Right atrium auricular region (tissue), 2 donors: ENCODE measurements around the gene ITIH4. TPM values are rescaled to one million over a fixed set of nuclear protein-coding genes. Genes with fewer than 3 reads are reported as not detected.

Experiments used
- DNase-seq: peaks from one replicate; pipeline ENCODE4 v3.0.0-alpha.2; 2019; ENCODE audit warnings: low spot score
- H3K27ac ChIP-seq, 2 donors: fragments of 200-600 bp; sonication (generic); 1 replicate in 1 of 2; 2 replicates in 1 of 2; pipeline ENCODE4 v1.5.1; 2016 to 2019
- H3K27me3 ChIP-seq, 2 donors: fragments of 200-600 bp; sonication (generic); one replicate each; pipeline versions ENCODE4 v1.5.1 to v1.6.0; 2017 to 2019
- H3K36me3 ChIP-seq: fragments of 200-600 bp; sonication (generic); one replicate; pipeline ENCODE4 v1.5.1; 2016
- H3K4me1 ChIP-seq, 2 donors: fragments of 200-600 bp; sonication (generic); one replicate each; pipeline versions ENCODE4 v1.5.1 to v1.6.0; 2017 to 2019
- H3K4me3 ChIP-seq, 2 donors: fragments of 200-600 bp; sonication (generic); 1 replicate in 1 of 2; 2 replicates in 1 of 2; pipeline ENCODE4 v1.5.1; 2017 to 2019; ENCODE audit warnings: mild to moderate bottlenecking in 1 of 2, moderate library complexity in 1 of 2
- H3K9me3 ChIP-seq, 2 donors: fragments of 200-600 bp; sonication (generic); one replicate each; pipeline ENCODE4 v1.5.1; 2019
- total RNA-seq, 2 donors: library from RNA; depleted of rRNA; stranded (reverse); fragments of >200 nt; gene quantifications; one replicate each; pipeline ENCODE4 v1.1.0, GENCODE V29; 2016
- TF ChIP-seq, protein P1 (sequence below), 2 donors: fragments of 200-600 bp; sonication (generic); IDR thresholded peaks; one replicate each; pipeline ENCODE4 v1.5.1; 2019; ENCODE audit warnings: antibody characterized with exemption in 2 of 2

The ITIH4 gene
- total RNA-seq, 2 donors from 2014 or later, result 1.2 TPM; not detected in 1

DNA sequence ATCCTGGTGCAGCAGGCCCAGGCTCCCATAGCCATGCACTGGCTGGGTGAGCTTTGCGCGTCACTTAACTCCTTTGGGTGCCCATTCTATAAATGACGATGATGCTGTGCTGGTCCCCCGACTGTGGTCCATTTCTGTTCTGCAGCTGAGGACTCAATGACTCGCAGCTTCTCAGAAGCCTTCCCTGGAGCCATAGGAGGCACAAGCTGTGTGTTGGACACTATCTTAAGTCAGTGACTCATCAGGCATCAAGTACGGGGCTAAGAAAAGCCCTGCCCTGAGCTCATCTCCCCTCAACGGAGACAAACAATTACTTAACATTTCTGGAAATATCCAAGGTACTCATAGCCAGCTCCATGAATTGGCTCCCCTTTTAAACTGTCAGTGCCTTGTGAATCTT is 18.1 kb upstream of the ITIH4 start:
- Histone ChIP-seq H3K36me3 (peaks cover 40% of the 10 kb centered on the region), H3K27ac (peak overlapping the region in 1 of 2 donors; percentile 25), H3K27me3 (no peaks in the 10 kb centered on the region), H3K9me3 (no peaks in the 10 kb centered on the region), H3K4me1 (peaks cover 0 to 34% of the 10 kb centered on the region in 2 donors), H3K4me3 (no peak overlapping the region)
- TF ChIP-seq, protein P1, sequence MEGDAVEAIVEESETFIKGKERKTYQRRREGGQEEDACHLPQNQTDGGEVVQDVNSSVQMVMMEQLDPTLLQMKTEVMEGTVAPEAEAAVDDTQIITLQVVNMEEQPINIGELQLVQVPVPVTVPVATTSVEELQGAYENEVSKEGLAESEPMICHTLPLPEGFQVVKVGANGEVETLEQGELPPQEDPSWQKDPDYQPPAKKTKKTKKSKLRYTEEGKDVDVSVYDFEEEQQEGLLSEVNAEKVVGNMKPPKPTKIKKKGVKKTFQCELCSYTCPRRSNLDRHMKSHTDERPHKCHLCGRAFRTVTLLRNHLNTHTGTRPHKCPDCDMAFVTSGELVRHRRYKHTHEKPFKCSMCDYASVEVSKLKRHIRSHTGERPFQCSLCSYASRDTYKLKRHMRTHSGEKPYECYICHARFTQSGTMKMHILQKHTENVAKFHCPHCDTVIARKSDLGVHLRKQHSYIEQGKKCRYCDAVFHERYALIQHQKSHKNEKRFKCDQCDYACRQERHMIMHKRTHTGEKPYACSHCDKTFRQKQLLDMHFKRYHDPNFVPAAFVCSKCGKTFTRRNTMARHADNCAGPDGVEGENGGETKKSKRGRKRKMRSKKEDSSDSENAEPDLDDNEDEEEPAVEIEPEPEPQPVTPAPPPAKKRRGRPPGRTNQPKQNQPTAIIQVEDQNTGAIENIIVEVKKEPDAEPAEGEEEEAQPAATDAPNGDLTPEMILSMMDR (IDR thresholded peaks at IDR 0.05), result no peak
- DNase-seq, result no peak

DNA sequence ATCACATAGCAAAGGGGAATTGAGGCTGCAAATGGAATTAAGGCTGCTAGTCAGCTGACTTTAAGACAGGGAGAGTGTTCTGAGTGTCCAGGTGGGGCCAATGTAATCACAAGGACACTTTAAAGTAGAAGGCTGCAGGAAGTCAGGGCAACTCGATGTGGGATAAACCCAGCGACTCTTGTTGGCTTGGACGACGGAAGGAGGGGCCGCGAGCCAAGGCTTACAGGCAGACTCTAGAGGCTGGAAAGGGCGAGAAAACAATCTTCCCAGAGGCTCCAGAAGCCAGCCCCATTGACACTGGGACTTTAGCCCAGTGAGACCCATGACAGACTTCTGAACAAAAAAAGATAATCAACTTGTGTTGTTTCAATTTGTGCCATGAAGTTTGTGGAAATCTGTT is 17.3 kb upstream of the ITIH4 start:
- no peak overlapping the region for H3K4me3 ChIP-seq
- no peaks in the 10 kb centered on the region for H3K27me3 ChIP-seq
- DNase-seq, result no peak
- no peak overlapping the region for H3K27ac ChIP-seq
- H3K36me3 ChIP-seq, result peaks cover 40% of the 10 kb centered on the region
- TF ChIP-seq, protein P1 (IDR thresholded peaks at IDR 0.05), result no peak
- H3K4me1 ChIP-seq, result peaks cover 0 to 43% of the 10 kb centered on the region in 2 donors
- no peaks in the 10 kb centered on the region for H3K9me3 ChIP-seq

DNA sequence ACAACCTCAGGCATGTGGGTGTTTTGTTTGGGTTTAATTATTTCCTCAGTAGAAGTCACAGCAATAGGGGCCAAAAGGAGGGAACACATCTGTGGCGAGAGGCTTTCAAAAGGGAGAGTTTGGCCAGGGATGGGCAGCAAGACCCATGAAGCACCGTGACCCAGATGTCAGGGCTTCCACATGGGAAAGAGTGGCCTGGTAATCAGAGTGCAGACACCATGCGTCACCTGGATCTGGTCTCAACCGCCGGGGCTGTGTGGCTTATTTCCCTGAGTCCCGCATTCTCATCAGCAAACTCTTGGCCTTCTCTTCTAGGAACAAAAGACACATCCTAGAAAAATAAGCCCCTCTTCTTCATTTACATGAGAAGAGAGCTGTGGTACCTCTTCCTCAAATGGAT is 16.8 kb upstream of the ITIH4 start:
- TF ChIP-seq, protein P1 (IDR thresholded peaks at IDR 0.05), result no peak
- H3K36me3 ChIP-seq, result peaks cover 37% of the 10 kb centered on the region
- H3K27me3 ChIP-seq, result no peaks in the 10 kb centered on the region
- H3K9me3 ChIP-seq, result no peaks in the 10 kb centered on the region
- no peak for DNase-seq
- no peak overlapping the region for H3K27ac ChIP-seq
- peaks cover 0 to 48% of the 10 kb centered on the region in 2 donors for H3K4me1 ChIP-seq
- H3K4me3 ChIP-seq, result no peak overlapping the region

DNA sequence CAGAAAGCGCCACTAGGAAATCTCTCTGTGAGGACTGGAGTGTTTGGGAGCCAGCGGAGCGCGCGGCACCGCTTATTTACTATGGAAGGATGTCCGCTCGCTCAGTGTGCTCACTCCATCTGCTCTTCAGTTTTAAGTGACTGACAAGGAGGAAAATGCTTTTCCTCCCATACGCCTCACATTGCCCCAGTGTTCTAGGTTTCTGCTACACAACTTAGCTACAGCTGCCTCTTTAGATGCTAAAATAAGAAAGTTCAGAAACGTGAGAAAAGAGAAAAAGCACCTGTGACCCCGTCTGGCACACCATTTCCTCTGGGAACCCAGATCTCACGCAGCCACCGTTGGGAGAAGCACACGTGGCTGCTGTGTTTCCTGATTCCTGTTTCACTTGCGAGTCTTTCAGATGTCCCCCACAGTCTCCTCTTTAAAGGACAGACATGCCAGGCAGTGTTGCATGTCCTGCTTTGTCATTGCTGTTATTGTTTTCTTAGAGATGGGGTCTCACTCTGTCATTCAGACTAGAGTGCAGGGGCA is 16.0 kb upstream of the ITIH4 start:
- peaks cover 30% of the 10 kb centered on the region for H3K36me3 ChIP-seq
- no peaks in the 10 kb centered on the region for H3K9me3 ChIP-seq
- peak overlapping the region; percentile 69 to 88 for H3K27ac ChIP-seq
- DNase-seq, result no peak
- no peak overlapping the region for H3K4me3 ChIP-seq
- no peaks in the 10 kb centered on the region for H3K27me3 ChIP-seq
- TF ChIP-seq, protein P1 (IDR thresholded peaks at IDR 0.05), result no peak
- H3K4me1 ChIP-seq, result peaks cover 0 to 55% of the 10 kb centered on the region in 2 donors

DNA sequence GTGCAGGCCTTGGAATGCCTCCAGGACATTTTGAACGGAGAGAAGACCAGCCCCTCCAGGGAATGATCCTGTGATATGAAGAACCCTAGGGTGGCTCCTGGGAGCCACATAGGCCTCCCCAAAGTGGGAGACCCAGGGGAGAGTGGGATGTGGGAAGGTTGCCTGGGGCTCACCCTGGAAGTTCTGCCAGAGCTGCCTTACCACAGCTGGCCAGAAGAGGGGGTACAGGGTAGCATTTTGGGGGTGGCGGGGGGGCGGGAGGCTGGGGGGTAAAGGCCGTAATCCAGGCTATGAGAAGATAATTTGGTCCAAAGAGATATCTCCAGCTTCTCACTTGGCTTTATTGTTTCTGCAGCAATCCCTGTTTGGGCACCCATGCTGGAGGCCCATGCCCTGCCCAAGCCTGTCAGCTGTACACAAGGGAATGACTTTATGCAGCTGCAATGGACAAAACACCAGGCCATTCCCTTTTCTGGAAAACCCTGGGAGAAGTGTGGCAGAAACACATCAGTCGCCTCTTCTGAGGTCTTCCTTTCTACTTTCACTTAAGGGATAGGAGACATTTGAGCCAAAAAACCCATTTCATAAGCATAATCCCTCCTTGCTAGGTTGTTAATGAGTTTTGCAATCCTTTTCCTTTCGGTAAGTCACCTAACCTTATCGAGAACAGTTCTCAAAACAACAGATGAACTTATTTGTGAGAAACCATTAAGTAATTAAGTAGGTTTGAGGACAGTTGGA is 15.4 kb upstream of the ITIH4 start:
- H3K36me3 ChIP-seq, result peaks cover 23% of the 10 kb centered on the region
- no peaks in the 10 kb centered on the region for H3K9me3 ChIP-seq
- no peaks in the 10 kb centered on the region for H3K27me3 ChIP-seq
- H3K4me3 ChIP-seq, result no peak overlapping the region
- H3K4me1 ChIP-seq, result peaks cover 0 to 61% of the 10 kb centered on the region in 2 donors
- H3K27ac ChIP-seq, result peak overlapping the region; percentile 69 to 88
- DNase-seq, result no peak
- TF ChIP-seq, protein P1 (IDR thresholded peaks at IDR 0.05), result peak; percentile 31 to 71
